AG09309 (cell line): ENCODE results near the gene PEPD.

Experiments used
- DNase-seq: peaks from one replicate; pipeline ENCODE4 v3.0.0-alpha.2; 2010; ENCODE audit warnings: low read depth
- H3K4me3 ChIP-seq: 2 replicates; pipeline ENCODE4 v1.5.1; 2011; ENCODE audit warnings: mild to moderate bottlenecking, low read depth, low read length, moderate library complexity; ENCODE audit not compliant: control insufficient read depth
- CTCF ChIP-seq: IDR thresholded peaks from 2 replicates; pipeline ENCODE4 v1.5.1; 2011; ENCODE audit warnings: mild to moderate bottlenecking, low read depth, low read length, inconsistent platforms; ENCODE audit not compliant: insufficient read depth, control insufficient read depth; ENCODE audit errors: missing control alignments

The PEPD gene

GRCh38 chr19:33395561-33396550, 125.7 kb downstream of the PEPD start:
- no peak for DNase-seq
- no peak overlapping the region for H3K4me3 ChIP-seq
- TF ChIP-seq CTCF: no peak

- no peak for DNase-seq
- H3K4me3 ChIP-seq: no peak overlapping the region
- TF ChIP-seq CTCF: no peak
Measured at GRCh38 chr19:33394723-33395560, 126.6 kb downstream of the PEPD start.

GRCh38 chr19:33394006-33394722, 127.4 kb downstream of the PEPD start:
- TF ChIP-seq CTCF: no peak
- peak; percentile 52 for DNase-seq
- no peak overlapping the region for H3K4me3 ChIP-seq

- no peak for DNase-seq
- no peak for TF ChIP-seq CTCF
- no peak overlapping the region for H3K4me3 ChIP-seq
Measured at GRCh38 chr19:33393286-33394005, 128.1 kb downstream of the PEPD start.

GRCh38 chr19:33392341-33393285, 129.0 kb downstream of the PEPD start:
- no peak for DNase-seq
- no peak overlapping the region for H3K4me3 ChIP-seq
- no peak for TF ChIP-seq CTCF
